ENCODE results near the gene PLCD1.

- TF ChIP-seq CTCF (IDR thresholded peaks at IDR 0.05), result no peak
- TF ChIP-seq POLR2A (IDR thresholded peaks at IDR 0.05), result no peak
Observed at GRCh38 chr3:38070013-38070412, 40.6 kb upstream of the PLCD1 start.

Data from uterus (tissue), 2 donors.